Measurements from ENCODE around the gene SOD3. TPM values are rescaled to one million over a fixed set of nuclear protein-coding genes. Genes with fewer than 3 reads are reported as not detected.
A peak's percentile ranks its signal among the peaks of the same experiment; 100 is the strongest.

The SOD3 gene
- total and polyA plus RNA-seq, 10 of the 15 experiments (the other 5 are each of a cell fraction or from before 2014, with no cell fraction given) = not detected

DNA sequence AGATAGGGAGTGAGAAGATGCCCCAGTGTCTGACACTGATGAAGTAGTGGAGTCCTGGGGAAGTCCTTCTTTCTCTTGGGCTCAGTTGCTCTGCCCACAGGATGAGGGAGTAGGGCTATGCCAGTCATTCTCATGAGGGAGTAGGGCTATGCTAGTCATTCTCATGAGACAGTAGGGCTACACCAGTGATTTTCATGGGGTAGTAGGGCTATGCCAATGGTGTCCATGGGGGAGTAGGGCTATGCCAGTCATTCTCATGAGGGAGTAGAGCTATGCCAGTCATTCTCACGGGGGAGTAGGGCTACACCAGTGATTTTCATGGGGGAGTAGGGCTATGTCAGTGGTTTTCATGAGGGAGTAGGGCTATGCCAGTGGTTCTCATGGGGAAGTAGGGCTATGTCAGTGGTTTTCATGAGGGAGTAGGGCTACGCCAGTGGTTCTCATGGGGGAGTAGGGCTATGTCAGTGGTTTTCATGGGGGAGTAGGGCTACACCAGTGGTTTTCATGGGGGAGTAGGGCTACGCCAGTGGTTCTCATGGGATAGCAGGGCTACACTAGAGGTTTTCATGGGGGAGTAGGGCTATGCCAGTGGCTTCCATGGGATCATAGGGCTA is 43.3 kb upstream of the SOD3 start:
- H3K4me2 ChIP-seq (ENCODE audit: control insufficient read depth, insufficient read depth) = no peak overlapping the region
- no peaks in the 10 kb centered on the region for H3K36me3 ChIP-seq (ENCODE audit: control insufficient read depth in 2 of 2, insufficient read depth in 2 of 2, low read length in 1 of 2)
- no peak overlapping the region for H3K27ac ChIP-seq (ENCODE audit: control insufficient read depth, insufficient read depth)
- intact Hi-C loops (cut with micrococcal nuclease; ENCODE audit: unreplicated experiment) = no loop called here
- no TSS peak for BruUV-seq (replicated peaks)
- in situ Hi-C loops (cut with MboI) = no loop called here
- H3K4me1 ChIP-seq (ENCODE audit: control insufficient read depth, insufficient read depth, low read length) = no peaks in the 10 kb centered on the region
- H3K79me2 ChIP-seq (ENCODE audit: control insufficient read depth, insufficient read depth, low read length) = no peaks in the 10 kb centered on the region
- DNase-seq (ENCODE audit: low read depth, low spot score) (no peak), FAIRE-seq (no peak), ATAC-seq (no peak)
- H3K9ac ChIP-seq (ENCODE audit: control insufficient read depth, insufficient read depth, low read length) = no peak overlapping the region
- no peak for TF ChIP-seq HDGF (IDR thresholded peaks at IDR 0.05)
- TF ChIP-seq, protein P1, sequence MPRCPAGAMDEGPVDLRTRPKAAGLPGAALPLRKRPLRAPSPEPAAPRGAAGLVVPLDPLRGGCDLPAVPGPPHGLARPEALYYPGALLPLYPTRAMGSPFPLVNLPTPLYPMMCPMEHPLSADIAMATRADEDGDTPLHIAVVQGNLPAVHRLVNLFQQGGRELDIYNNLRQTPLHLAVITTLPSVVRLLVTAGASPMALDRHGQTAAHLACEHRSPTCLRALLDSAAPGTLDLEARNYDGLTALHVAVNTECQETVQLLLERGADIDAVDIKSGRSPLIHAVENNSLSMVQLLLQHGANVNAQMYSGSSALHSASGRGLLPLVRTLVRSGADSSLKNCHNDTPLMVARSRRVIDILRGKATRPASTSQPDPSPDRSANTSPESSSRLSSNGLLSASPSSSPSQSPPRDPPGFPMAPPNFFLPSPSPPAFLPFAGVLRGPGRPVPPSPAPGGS (IDR thresholded peaks at IDR 0.05; ENCODE audit: borderline replicate concordance, insufficient read depth, low read depth, low read length, poor library complexity, severe bottlenecking) = no peak
- 2% methylated on average over 3 of the region's 3 CpGs for WGBS (ENCODE audit: insufficient coverage, insufficient replicate concordance, low lambda C conversion rate, missing lambda C conversion rate)
- H3K4me3 ChIP-seq = no peak overlapping the region
- SMC1A ChIA-PET (ENCODE audit: uncharacterized antibody, unreplicated experiment) = no interaction called here
- no peaks in the 10 kb centered on the region for H3K27me3 ChIP-seq (replicated peaks in 1 of 2; ENCODE audit: control insufficient read depth in 2 of 2, insufficient read depth in 2 of 2, low read length in 1 of 2)
- H4K20me1 ChIP-seq (ENCODE audit: control insufficient read depth, insufficient read depth) = no peaks in the 10 kb centered on the region
- H2AFZ ChIP-seq (ENCODE audit: control insufficient read depth, low read depth, low read length) = no peak overlapping the region
- RAD21 ChIA-PET (ENCODE audit: unreplicated experiment) = no interaction called here
- POLR2A ChIA-PET = interaction anchor here (0.5 kb wide), 1 partner anchor 1464 kb away, joined by 3 read pairs; no protein-coding TSS in a partner anchor
- H3K9me3 ChIP-seq (replicated peaks; ENCODE audit: control insufficient read depth, insufficient read depth, low read length) = no peaks in the 10 kb centered on the region; the same call in 2 of the 3 replicates
- CTCF ChIA-PET = interaction anchor here (1.1 kb wide), 1 partner anchor 10 kb away, joined by 4 read pairs; no protein-coding TSS in a partner anchor

DNA sequence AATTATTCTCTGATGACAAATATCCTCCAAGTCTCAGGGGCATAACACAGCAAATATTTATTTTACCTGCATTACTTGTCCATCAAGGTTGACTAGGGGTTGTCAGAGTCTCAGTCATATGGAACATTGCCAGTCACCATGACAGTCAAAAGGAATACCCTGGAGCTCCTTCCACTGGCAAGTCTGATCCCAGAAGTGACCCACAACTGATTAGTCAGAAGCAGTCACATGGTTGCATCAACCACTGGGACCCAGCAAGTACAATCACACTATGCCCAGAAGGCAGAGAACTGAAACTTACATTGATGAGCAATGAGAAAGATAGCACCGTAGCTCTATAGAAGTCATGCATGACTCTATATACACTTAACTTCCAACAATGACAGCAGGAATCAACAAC is 41.9 kb upstream of the SOD3 start:
- ChIA-PET CTCF (no interaction called here), POLR2A (interaction anchor here (0.6 kb wide), 1 partner anchor 409 kb away, joined by 3 read pairs; no protein-coding TSS in a partner anchor), RAD21 (ENCODE audit: unreplicated experiment) (no interaction called here), SMC1A (ENCODE audit: uncharacterized antibody, unreplicated experiment) (no interaction called here)
- no peak for TF ChIP-seq BHLHE40 (IDR thresholded peaks at IDR 0.05; ENCODE audit: borderline replicate concordance in 1 of 2, low read depth in 2 of 2, low read length in 1 of 2)
- 0 out of 2 replicates have a peak, but pooled peaks have one; percentile 10 for TF ChIP-seq SPI1 (IDR thresholded peaks at IDR 0.05; ENCODE audit: borderline replicate concordance, insufficient read depth, low read depth, low read length)
- H3K79me2 ChIP-seq (ENCODE audit: control insufficient read depth, insufficient read depth, low read length) = no peaks in the 10 kb centered on the region
- DNase-seq (ENCODE audit: low read depth, low spot score) (no peak), ATAC-seq (peak; percentile 30; the same call in 2 of the 3 replicates), FAIRE-seq (no peak)
- no peaks in the 10 kb centered on the region; the same call in 2 of the 3 replicates for H3K9me3 ChIP-seq (replicated peaks; ENCODE audit: control insufficient read depth, insufficient read depth, low read length)
- H3K27me3 ChIP-seq (replicated peaks in 1 of 2; ENCODE audit: control insufficient read depth in 2 of 2, insufficient read depth in 2 of 2, low read length in 1 of 2) = no peaks in the 10 kb centered on the region
- H3K4me1 ChIP-seq (ENCODE audit: control insufficient read depth, insufficient read depth, low read length) = no peaks in the 10 kb centered on the region
- no peak overlapping the region for H3K27ac ChIP-seq (ENCODE audit: control insufficient read depth, insufficient read depth)
- BruUV-seq (replicated peaks) = no TSS peak
- 5% methylated on average over 1 of the region's 1 CpG for WGBS (ENCODE audit: insufficient coverage, insufficient replicate concordance, low lambda C conversion rate, missing lambda C conversion rate)
- no peaks in the 10 kb centered on the region for H4K20me1 ChIP-seq (ENCODE audit: control insufficient read depth, insufficient read depth)
- H2AFZ ChIP-seq (ENCODE audit: control insufficient read depth, low read depth, low read length) = no peak overlapping the region
- H3K9ac ChIP-seq (ENCODE audit: control insufficient read depth, insufficient read depth, low read length) = no peak overlapping the region
- H3K4me2 ChIP-seq (ENCODE audit: control insufficient read depth, insufficient read depth) = no peak overlapping the region
- no peaks in the 10 kb centered on the region for H3K36me3 ChIP-seq (ENCODE audit: control insufficient read depth in 2 of 2, insufficient read depth in 2 of 2, low read length in 1 of 2)
- in situ Hi-C loops (cut with MboI) (no loop called here), intact Hi-C loops (cut with micrococcal nuclease; ENCODE audit: unreplicated experiment) (no loop called here)
- H3K4me3 ChIP-seq = no peak overlapping the region

Measured in GM12878 (cell line).